Left kidney (tissue), 2 donors: ENCODE measurements around the gene TUBD1. TPM values are rescaled to one million over a fixed set of nuclear protein-coding genes. Genes with fewer than 3 reads are reported as not detected.
"Not testable (repeated sequence)": the region's sequence is repeated elsewhere in the genome, so short reads cannot be mapped to it uniquely, and the experiment has no call there.

Source experiments
- DNase-seq: peaks from one replicate; pipeline ENCODE4 v3.0.0-alpha.2; 2013
- polyA plus RNA-seq: library from polyadenylated mRNA; unstranded; fragments of 120-200 nt; gene quantifications from one replicate; pipeline ENCODE4 v1.2.1, GENCODE V29; 2013; ENCODE audit not compliant: insufficient read length

TUBD1 gene
- polyA plus RNA-seq, 1 donor = 23.7 TPM

DNA sequence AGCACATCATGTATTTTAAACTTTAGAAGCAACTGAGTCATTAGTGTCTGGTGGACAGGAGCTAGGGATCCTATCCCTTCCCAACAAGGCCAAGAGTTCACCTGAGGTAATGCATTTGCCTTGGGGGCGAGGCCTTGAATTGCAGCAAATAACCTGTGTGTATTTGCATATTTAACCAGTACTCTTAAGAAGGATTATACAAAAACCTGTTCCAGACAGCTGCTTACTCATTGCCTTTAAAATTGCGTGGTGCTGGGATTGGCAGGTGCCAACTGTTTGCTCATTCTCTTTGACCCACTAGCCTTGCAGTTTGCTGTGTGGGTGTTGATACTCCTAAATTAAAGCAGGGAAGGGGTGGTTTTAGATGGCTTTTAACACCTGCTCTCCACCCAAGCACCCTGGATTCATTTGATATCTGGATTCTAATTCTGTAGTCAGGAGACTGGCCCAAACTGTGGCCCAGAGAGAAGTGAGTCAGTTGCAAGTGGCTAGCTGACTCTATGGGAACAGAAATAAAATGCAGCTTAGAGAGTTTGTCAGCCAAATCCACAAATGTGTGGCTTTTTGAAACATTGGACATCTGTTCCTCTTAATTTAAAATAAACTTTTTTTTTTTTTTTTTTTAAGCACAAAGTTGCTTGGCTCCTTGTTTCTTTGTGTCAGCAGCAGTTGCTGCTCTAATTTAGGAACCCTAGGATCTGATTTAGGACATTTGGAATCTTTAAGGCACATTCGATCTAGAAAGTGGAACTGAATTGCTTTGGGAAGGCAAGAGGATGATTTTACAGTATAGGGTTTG, 46.9 kb downstream of the TUBD1 start:
- DNase-seq = no peak

DNA sequence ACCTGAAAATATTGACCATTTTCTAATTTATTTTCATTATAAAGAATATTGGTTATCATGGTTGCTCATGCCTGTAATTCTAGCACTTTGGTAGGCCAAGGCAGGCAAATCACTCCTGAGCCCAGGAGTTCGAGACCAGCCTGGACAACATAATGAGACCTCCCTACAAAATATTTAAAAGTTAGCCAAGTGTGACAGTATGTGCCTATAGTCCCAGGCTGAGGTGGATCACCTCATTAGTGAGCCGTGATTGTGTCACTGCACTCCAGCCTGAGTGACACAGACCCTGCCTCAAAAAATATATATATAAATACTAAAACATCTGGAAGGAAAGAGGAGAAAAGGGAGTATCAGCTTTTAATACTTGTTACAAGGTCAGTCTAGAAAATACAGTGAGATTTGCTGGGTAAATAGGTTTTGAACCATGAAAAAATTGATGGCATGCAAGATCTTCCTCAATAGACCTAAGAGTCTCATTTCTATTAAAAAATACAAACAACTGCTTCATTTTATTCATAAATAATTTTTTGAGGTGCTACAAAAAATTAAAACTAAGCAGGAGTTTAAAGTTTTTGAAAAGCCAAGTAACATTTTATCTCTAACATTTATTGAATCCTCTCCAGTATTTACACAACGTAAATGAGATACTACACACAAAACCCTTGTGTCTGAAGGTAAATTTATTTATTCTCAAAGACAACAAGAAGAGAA, 47.7 kb downstream of the TUBD1 start:
- DNase-seq = no peak

DNA sequence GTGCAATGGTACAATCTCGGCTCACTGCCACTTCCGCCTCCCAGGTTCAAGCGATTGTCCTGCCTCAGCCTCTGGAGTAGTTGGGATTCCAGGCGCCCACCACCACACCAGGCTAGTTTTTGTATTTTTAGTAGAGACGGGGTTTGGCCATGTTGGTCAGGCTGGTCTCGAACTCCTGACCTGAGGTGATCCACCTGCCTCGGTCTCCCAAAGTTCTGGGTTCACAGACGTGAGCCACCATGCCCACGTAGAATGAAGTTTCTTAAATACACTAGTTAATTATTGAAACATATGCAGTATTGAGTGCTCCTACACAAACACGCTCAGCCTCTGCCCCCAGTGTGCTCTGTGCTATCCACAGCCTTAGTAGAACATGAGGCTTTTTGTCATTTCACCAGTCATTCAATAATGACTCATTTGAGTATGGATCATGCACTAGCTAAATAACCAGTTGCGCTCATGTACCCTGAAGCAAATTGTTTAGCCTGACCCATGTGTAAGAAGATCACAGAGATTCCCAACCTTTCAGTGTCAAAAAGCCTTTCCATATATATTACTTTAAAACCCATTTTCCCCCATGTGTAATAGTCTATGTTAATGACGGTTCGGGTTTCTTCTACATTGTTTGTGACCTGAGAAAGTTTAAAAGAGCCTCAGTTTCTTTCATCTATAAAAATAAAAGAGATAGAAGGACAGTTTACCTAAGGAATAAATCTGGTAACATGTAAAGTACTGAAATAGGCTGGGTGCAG, 49.7 kb downstream of the TUBD1 start:
- DNase-seq = no peak

DNA sequence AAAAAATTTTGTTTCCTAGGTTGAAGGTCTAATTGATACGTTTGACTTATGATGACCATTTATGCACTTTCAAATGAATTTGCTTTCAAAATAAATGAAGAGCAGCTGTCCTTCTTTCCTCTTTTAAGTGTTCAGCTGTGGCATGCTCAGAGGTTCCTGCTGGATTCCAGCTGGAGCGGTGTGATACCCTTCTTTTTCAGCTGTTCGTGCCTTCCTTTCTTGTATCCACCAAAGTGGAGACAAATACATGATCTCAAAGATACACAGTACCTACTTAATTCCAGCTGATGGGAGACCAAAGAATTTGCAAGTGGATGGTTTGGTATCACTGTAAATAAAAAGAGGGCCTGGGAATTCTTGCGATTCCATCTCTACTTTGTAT, 50.9 kb downstream of the TUBD1 start:
- not testable (repeated sequence) for DNase-seq

DNA sequence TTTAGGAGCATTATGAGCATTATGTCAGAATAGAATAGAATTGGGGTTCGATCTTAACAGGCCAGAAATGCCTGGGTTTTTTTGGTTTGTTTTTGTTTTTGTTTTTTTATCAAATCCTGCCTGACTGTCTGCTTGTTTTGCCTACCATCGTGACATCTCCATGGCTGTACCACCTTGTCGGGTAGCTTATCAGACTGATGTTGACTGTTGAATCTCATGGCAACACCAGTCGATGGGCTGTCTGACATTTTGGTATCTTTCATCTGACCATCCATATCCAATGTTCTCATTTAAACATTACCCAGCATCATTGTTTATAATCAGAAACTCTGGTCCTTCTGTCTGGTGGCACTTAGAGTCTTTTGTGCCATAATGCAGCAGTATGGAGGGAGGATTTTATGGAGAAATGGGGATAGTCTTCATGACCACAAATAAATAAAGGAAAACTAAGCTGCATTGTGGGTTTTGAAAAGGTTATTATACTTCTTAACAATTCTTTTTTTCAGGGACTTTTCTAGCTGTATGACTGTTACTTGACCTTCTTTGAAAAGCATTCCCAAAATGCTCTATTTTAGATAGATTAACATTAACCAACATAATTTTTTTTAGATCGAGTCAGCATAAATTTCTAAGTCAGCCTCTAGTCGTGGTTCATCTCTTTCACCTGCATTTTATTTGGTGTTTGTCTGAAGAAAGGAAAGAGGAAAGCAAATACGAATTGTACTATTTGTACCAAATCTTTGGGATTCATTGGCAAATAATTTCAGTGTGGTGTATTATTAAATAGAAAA, 51.5 kb downstream of the TUBD1 start:
- not testable (repeated sequence) for DNase-seq

DNA sequence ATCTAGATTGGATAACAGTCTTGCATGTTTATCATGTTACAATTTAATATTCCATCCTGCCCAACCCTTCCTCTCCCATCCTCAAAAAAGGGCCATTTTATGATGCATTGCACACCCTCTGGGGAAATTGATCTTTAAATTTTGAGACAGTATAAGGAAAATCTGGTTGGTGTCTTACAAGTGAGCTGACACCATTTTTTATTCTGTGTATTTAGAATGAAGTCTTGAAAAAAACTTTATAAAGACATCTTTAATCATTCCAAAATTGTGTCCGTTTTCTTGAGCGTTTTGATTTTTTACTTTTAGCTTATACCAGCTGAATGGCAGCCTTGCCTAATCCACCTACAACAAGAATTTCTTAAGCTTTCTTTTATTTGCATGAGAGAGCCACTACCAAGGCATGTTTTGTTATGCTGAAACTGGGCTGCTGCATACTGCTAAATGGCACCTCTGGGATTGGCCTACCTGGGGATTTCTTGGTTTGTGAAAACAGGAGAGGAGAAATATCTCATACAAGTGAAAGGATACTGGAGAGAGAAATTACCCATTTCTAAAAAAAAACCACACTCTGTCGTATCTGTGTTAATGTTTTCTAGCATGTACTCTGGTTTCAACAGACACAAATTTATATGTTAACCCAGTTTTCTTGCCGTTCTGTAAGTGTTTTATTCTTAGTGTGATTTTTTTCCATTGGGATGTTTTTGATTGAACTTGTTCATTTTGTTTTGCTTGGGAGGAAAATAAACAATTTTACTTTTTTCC, 52.2 kb downstream of the TUBD1 start:
- DNase-seq = no peak

DNA sequence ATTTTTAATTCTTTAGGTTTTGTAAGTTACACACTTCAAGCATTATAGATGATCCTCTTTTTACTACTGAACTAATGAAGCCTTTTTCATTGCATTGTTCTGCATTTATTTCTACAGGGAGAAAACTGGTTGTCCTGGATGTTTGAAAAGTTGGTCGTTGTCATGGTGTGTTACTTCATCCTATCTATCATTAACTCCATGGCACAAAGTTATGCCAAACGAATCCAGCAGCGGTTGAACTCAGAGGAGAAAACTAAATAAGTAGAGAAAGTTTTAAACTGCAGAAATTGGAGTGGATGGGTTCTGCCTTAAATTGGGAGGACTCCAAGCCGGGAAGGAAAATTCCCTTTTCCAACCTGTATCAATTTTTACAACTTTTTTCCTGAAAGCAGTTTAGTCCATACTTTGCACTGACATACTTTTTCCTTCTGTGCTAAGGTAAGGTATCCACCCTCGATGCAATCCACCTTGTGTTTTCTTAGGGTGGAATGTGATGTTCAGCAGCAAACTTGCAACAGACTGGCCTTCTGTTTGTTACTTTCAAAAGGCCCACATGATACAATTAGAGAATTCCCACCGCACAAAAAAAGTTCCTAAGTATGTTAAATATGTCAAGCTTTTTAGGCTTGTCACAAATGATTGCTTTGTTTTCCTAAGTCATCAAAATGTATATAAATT, 53.0 kb downstream of the TUBD1 start:
- DNase-seq = no peak

DNA sequence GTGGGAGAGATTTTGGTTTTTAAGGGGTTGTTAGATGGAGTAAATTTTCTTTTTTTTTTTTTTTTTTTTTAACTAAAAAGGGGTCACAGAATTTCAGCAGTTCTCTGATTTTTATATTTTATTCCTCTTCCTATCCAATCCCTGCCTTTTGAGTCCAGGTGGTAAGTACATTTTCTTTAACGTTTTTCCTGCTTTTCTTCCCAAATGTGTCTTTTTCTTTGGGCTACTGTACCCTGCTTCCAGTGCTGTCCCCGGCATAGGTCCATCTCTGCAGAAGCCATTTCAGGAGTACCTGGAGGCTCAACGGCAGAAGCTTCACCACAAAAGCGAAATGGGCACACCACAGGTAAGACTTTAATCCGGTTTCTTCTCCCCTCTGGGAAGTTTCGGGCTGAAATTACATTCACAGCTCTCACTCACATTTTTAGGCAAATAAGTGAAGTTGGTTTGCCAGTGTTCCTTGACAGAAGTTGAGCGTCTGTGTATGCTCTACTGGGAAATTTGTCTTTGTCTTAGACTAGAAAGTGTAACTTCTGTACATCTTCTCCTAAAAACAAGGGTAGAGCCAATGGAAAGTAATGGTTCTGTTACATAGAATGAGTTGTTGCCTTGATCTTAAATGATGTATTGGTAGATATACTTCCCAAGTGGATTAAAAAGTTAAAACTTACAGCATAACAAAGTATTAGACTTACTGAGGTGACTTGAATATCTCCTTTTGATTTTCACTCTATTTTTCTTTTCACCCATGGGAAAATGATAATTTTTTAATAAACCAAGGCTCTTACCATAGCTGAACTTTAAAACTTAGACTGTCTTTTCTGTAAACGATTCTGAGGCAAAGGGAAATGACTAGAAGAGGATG, 54.5 kb downstream of the TUBD1 start:
- DNase-seq = no peak

DNA sequence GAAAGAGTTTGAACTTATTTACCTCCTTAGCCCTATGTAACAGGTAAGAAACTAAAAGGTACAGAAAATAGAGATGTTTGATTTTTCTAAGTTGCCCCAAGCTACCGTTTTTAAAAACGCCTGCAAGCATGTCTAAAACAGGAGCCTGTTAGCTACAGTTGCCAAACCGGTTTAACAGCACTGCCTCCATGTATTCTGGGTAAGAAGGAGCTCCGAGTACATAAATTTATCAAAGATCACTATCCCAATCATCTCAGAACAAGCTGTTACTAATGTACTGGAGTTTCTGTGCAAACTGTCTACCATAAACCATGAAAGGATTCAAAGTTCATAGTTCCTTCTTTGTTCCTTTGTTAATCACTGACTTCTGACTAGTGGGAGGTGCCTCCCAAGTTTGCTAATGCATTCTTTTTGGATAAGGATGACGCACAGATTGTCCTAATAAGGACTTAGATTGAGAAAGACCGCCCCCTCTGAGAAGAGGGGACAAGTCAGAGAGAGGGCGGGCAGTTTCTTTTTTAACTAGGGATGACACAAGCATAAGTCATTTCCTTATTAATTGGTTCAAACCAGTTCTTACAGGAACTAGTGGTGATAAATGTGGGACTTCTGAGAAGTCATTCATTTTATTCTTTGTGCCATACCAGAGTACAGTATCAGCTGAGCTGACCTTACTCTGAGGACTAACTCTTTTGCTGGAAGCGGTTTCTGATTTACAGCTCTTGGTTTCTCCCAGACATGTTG, 55.3 kb downstream of the TUBD1 start:
- peak; percentile 94 for DNase-seq

DNA sequence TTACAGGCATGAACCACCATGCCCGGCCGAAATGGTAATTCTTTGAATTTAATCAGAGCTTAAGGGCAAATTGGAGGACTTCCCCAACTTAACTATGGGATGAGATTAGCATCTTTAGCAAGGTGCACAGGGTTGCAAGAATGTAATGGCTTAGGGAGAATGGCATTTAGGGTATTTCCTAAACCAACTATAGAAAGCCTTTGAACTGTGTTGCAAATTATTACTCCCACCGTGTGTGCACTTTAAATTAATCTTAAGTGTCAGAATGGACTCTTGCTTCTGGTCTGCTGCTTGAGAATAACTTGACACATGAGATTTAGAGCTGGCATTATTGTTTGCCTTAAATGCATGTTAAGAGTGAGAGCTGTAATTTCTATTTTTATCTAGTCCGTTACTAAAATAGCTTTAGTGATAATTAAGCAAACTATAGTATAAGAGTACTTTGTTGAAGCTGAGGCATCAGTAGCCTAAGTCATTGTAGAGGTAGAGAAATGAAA, 59.8 kb downstream of the TUBD1 start:
- DNase-seq = no peak

DNA sequence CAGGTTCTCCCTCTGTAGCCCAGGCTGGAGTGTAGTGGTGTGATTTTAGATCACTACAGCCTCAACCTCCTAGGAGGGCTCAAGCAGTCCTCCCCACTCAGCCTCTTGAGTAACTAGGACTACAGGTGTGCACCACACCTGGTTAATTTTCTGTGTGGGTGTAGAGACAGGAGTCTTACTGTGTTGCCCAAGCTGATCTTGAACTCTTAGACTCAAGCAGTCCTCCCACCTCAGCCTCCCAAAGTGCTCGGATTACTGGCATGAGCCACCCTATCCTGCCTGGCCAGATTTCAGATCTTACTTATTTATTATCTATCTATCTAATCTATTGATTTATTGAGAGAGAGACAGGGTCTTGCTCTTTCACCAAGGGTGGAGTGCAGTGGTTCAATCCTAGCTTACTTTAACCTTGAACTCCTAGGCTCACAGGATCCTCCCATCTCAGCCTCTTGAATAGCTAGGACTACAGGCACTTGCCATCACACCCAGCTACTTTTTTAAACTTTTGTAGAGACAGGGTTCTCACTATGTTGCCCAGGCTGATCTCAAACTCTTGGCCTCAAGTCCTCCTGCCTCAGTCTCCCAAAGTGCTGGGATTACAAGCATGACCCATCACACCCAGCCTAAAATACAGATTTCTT, 61.8 kb downstream of the TUBD1 start:
- no peak for DNase-seq

DNA sequence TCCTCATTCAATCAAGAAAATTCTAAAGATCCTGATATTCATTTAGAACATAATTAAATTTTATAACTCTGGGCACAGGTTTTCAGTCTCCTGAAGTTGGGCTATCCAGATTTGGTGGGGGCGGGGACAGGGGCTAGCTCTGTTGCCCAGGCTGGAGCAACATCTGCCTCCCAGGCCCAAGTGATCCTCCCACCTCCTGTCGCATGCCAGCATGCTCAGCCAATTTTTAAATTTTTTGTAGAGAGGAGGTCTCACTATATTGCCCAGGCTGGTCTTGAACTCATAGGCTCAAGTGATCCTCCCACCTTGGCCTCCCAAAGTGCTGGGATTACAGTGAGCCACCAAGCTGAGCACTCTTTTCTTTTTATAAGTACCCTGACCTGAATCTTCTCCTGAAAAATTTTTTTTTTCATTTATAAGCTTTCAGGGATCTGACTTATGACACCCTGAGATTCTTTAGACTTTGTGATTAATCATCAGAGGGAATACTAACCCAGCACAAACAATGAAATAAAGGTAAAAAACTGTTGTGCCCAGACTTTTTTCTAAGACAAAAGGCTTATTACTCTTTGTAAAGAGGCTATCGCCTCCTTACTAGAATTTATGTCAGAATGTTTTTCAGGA, 62.6 kb downstream of the TUBD1 start:
- DNase-seq = no peak

DNA sequence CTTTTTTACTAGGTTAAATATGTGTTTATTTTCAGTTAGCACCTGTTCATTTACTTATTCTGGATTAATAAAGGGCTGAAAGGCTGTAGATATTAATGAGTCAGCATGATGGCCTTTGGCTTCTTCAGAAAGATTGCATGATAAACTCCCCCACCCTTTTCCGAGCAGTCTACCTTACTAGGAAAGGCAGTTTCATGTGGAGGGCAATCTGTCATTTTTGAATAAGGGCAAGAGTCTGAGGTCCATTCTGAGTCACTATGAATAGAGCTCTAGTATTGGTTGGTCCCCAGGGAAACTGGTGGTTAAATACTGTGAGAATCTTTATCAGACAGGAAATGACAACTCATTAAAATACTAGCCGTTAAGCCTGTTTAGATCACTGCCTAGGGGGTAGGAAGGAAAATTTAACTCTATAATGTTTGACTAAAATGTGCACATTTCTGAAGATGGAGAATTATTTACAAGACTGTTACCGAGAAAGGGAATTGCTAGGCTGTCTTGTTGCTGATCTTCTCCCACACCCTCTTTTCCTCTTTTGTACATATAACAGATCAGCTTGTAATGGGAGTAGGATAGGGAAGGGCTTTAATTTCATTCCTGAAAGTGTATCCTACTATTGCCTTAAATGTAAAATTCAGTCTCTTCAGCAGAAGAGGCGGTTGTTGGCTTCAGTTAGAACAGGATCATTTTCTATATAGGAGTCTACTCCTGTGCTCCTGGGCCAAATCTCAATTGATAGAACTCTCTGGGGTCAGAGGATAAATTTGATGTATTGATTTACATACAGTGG, 63.3 kb downstream of the TUBD1 start:
- no peak for DNase-seq

DNA sequence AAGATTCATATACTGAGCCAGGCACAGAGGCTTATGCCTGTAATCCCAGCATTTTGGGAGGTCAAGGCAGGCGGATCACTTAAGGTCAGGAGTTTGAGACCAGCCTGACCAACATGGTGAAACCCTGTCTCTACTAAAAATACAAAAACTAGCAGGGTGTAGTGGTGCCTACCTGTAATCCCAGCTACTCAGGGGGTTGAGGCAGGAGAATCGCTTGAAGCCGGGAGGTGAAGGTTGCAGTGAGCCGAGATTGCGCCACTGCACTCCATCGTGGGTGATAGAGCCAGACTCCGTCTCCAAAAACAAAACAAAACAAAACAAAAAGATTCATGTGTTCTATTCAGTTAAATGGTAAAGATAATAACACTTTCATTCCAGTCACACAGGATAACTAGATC, 63.9 kb downstream of the TUBD1 start:
- DNase-seq = not testable (repeated sequence)

DNA sequence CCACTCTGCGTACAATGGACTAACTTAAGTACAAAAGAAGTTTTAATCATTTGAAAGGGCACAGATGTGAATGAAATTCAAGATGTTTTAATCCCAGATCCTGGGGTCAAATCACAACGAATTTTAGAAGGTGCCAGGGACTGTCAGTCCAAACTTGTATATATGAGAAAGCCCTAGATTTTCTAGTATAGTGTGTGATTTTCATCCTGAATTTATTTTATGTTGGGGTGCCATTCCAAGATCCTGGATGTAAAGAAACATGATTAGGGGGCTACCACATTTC, 64.3 kb downstream of the TUBD1 start:
- DNase-seq = no peak

DNA sequence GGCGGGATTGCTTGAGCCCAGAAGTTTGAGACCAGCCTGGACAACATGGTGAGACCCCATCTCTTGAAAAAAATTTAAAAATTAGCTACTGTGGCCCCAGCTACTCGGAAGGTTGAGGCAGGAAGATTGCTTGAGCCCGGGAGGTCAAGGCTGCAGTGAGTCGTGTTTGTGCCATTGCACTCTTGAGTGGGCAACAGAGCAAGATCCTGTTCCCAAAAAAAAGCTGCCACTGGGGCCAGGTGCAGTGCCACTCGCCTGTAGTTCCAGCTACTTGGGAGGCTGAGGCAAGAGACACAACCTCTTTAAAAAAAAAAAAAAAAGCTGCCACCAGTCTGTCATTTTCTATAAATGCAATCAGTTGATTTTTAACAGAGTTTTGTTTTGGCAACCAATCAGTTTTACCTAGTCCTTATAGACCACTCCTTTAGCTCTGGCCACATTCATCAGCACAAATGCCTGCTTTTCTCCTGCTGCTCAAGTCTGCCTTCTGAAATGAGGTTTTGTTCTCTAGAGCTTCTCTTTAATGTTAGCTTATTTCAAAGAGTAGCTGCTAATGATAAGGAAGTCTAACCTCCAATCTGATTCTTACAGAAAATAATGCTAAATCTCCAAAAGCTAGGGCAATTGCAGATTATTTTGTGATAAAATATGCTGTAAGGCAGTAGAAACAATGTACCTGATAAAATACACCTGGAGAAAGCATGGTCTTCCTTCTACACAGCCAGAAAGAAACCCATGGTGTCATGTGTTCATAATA, 64.8 kb downstream of the TUBD1 start:
- DNase-seq = no peak
